PFSK-1 (cell line): ENCODE data around the gene LOXHD1.

ENCODE experiments used
- FOXP2 ChIP-seq: optimal IDR thresholded peaks from 2 replicates; pipeline ENCODE3; 2011; ENCODE audit warnings: borderline replicate concordance, control low read depth, inconsistent platforms; ENCODE audit not compliant: insufficient read depth; ENCODE audit errors: extremely low read length, extremely low read depth
- POLR2AphosphoS5 ChIP-seq: IDR thresholded peaks from 2 replicates; pipeline ENCODE4 v1.6.1; 2012; ENCODE audit warnings: low read depth, mild to moderate bottlenecking, control low read depth, low read length, moderate library complexity
- REST ChIP-seq, 2 experiments: IDR thresholded peaks; 2 replicates each; pipeline versions ENCODE4 v1.6.1 to v1.8.0; 2011 to 2012; ENCODE audit warnings: low read depth in 2 of 2, low read length in 2 of 2, control low read depth in 1 of 2, inconsistent platforms in 1 of 2, mild to moderate bottlenecking in 1 of 2, moderate library complexity in 1 of 2; ENCODE audit not compliant: insufficient read depth in 1 of 2
- SIN3A ChIP-seq: IDR thresholded peaks from 2 replicates; pipeline ENCODE4 v1.6.1; 2012; ENCODE audit warnings: mild to moderate bottlenecking, low read length, moderate library complexity, borderline replicate concordance; ENCODE audit not compliant: insufficient read depth
- TAF1 ChIP-seq: IDR thresholded peaks from 2 replicates; pipeline ENCODE4 v1.6.1; 2012; ENCODE audit warnings: low read length, control low read depth, borderline replicate concordance; ENCODE audit not compliant: insufficient read depth

The LOXHD1 gene

GRCh38 chr18:46629361-46629760 lies 27.7 kb downstream of the LOXHD1 start:
- TF ChIP-seq POLR2AphosphoS5 (no peak), REST (IDR thresholded peaks at IDR 0.05; ENCODE audit: insufficient read depth in 1 of 2, low read depth in 2 of 2, low read length in 2 of 2) (no peak), FOXP2 (no peak)

- TF ChIP-seq FOXP2 (no peak), SIN3A (no peak), POLR2AphosphoS5 (no peak), REST (IDR thresholded peaks at IDR 0.05; ENCODE audit: insufficient read depth in 1 of 2, low read depth in 2 of 2, low read length in 2 of 2) (no peak)
These were observed 28.8 kb downstream of the LOXHD1 start for GRCh38 chr18:46628206-46628605.

- TF ChIP-seq SIN3A (no peak), POLR2AphosphoS5 (no peak), FOXP2 (no peak), TAF1 (no peak), REST (IDR thresholded peaks at IDR 0.05; ENCODE audit: insufficient read depth in 1 of 2, low read depth in 2 of 2, low read length in 2 of 2) (no peak)
These were observed 29.9 kb downstream of the LOXHD1 start for GRCh38 chr18:46627136-46627535.

GRCh38 chr18:46625069-46625468 lies 32.0 kb downstream of the LOXHD1 start:
- TF ChIP-seq SIN3A (no peak), REST (IDR thresholded peaks at IDR 0.05; ENCODE audit: insufficient read depth in 1 of 2, low read depth in 2 of 2, low read length in 2 of 2) (no peak), POLR2AphosphoS5 (no peak), TAF1 (no peak), FOXP2 (no peak)

- TF ChIP-seq TAF1 (no peak), POLR2AphosphoS5 (no peak), SIN3A (no peak), FOXP2 (no peak), REST (IDR thresholded peaks at IDR 0.05; ENCODE audit: insufficient read depth in 1 of 2, low read depth in 2 of 2, low read length in 2 of 2) (no peak)
These were observed 32.9 kb downstream of the LOXHD1 start for GRCh38 chr18:46624127-46624526.
